Ectodermal cell (in vitro differentiated cells): ENCODE results near the gene MYO10.
"Not testable (repeated sequence)": the region's sequence is repeated elsewhere in the genome, so short reads cannot be mapped to it uniquely, and the experiment has no call there.

Source experiments
- H3K27ac ChIP-seq: 2 replicates; pipeline ENCODE4 v1.7.0; 2013; ENCODE audit warnings: mild to moderate bottlenecking, low read depth, low read length; ENCODE audit not compliant: insufficient read depth, poor library complexity, severe bottlenecking
- H3K27me3 ChIP-seq: 2 replicates; pipeline ENCODE4 v1.7.0; 2013; ENCODE audit warnings: mild to moderate bottlenecking, low read length; ENCODE audit not compliant: insufficient read depth, control insufficient read depth, poor library complexity, severe bottlenecking
- H3K36me3 ChIP-seq: one replicate; pipeline ENCODE4 v1.7.0; 2013; ENCODE audit warnings: low read length; ENCODE audit not compliant: control insufficient read depth, insufficient read depth
- H3K4me1 ChIP-seq: one replicate; pipeline ENCODE4 v1.7.0; 2013; ENCODE audit warnings: low read length; ENCODE audit not compliant: control insufficient read depth, insufficient read depth
- H3K4me3 ChIP-seq: 2 replicates; pipeline ENCODE4 v1.7.0; 2013; ENCODE audit warnings: low read depth, low read length, control low read depth; ENCODE audit not compliant: insufficient read depth
- H3K9me3 ChIP-seq: 2 replicates; pipeline ENCODE4 v1.7.0; 2013; ENCODE audit warnings: mild to moderate bottlenecking, low read length, moderate library complexity; ENCODE audit not compliant: control insufficient read depth
- WGBS, 2 experiments: methylation state at CpG; one replicate each; pipeline ENCODE4 v1.1.7; 2013; ENCODE audit warnings: missing lambda C conversion rate in 2 of 2; 5-methylcytosine and 5-hydroxymethylcytosine counted together

Gene MYO10

DNA sequence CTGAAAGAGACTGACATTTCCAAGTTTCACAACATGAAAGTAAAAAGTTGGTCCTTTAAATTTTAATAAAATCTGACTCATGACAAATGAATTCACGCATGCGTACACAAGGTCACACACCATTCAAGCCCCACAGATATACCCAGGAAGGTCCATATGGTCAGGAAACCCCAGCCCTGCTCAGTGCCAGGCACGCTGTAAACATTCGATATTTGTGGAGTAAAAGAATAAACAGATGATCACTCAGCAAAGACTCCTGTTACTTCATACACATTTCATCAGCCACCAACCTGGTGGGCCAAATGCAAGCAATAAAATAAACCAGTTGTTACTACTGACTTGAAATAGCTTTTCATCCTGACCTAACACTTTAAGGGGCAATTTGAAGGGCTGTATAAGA is 161.3 kb downstream of the MYO10 start:
- H3K4me1 ChIP-seq = peaks cover 5% of the 10 kb centered on the region
- H3K4me3 ChIP-seq = no peak overlapping the region
- no peak overlapping the region for H3K27ac ChIP-seq
- no peaks in the 10 kb centered on the region for H3K9me3 ChIP-seq
- WGBS, 2 experiments = 100% methylated on average over 4 of the region's 4 CpGs
- no peaks in the 10 kb centered on the region for H3K36me3 ChIP-seq
- no peaks in the 10 kb centered on the region for H3K27me3 ChIP-seq

- WGBS, 2 experiments = 23 to 27% methylated on average over 3 of the region's 3 CpGs
- no peaks in the 10 kb centered on the region for H3K36me3 ChIP-seq
Measured at GRCh38 chr5:16773991-16774390, 162.1 kb downstream of the MYO10 start.

DNA sequence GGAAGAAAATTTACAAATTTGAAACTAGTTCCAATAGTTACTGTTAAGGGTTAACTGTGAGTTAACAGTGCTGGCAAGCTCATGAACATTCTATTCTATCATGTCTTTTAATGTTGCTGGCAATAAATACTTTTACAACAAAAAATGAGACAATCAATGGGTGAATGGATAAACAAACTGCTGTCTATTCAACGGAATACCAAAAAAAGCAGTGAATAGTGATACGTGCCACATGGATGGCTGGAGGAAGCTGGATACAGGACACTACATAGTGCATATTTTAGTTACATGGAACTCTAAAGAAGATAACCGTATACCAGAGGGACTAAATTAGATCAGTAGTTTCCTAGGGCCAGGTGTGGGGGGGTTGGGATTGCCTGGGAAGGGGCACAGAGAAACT is 163.5 kb downstream of the MYO10 start:
- no peaks in the 10 kb centered on the region for H3K27me3 ChIP-seq
- WGBS, 2 experiments = 86 to 89% methylated on average over 3 of the region's 3 CpGs
- H3K4me1 ChIP-seq = peaks cover 5% of the 10 kb centered on the region
- no peaks in the 10 kb centered on the region for H3K36me3 ChIP-seq
- H3K4me3 ChIP-seq = no peak overlapping the region
- no peak overlapping the region for H3K27ac ChIP-seq
- H3K9me3 ChIP-seq = no peaks in the 10 kb centered on the region

More at GRCh38 chr5:16773991-16774390, 162.1 kb downstream of the MYO10 start:
- no peaks in the 10 kb centered on the region for H3K9me3 ChIP-seq
- no peak overlapping the region for H3K4me3 ChIP-seq
- H3K27me3 ChIP-seq = no peaks in the 10 kb centered on the region
- H3K4me1 ChIP-seq = peaks cover 5% of the 10 kb centered on the region
- peak overlapping the region; percentile 16 for H3K27ac ChIP-seq

- Histone ChIP-seq H3K9me3 (no peaks in the 10 kb centered on the region), H3K4me1 (no peaks in the 10 kb centered on the region), H3K36me3 (no peaks in the 10 kb centered on the region), H3K4me3 (no peak overlapping the region), H3K27ac (no peak overlapping the region), H3K27me3 (no peaks in the 10 kb centered on the region)
- WGBS, 2 experiments = 89 to 93% methylated on average over 3 of the region's 3 CpGs
Measured at GRCh38 chr5:16768184-16768583, 167.9 kb downstream of the MYO10 start.

DNA sequence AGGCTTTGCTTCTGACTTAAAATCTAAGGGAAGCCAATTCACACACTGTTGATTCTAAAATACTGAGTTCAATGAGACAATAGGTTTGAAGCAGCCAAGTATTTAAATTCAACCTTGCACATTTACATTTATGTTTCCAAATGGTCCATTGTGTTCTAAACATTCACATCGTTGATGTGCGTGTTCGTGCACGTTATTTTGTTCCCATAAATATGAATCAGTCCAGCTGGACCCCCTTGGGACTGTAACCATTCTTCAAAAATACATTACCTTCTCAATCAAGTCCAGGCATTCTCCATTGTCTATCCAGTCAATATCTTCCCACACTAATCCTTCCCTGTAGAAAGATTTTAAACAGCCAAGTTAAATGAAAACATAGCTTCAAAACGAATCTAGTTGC is 172.9 kb downstream of the MYO10 start:
- Histone ChIP-seq H3K4me1 (peaks cover 10% of the 10 kb centered on the region), H3K27me3 (no peaks in the 10 kb centered on the region), H3K27ac (no peak overlapping the region), H3K9me3 (no peaks in the 10 kb centered on the region), H3K4me3 (no peak overlapping the region), H3K36me3 (peaks cover 14% of the 10 kb centered on the region)
- WGBS, 2 experiments = 93 to 94% methylated on average over 5 of the region's 5 CpGs

- Histone ChIP-seq H3K36me3 (peaks cover 14% of the 10 kb centered on the region), H3K9me3 (no peaks in the 10 kb centered on the region), H3K27ac (peak overlapping the region; percentile 50), H3K4me3 (no peak overlapping the region), H3K4me1 (peaks cover 14% of the 10 kb centered on the region), H3K27me3 (no peaks in the 10 kb centered on the region)
- 82 to 90% methylated on average over 16 of the region's 16 CpGs for WGBS, 2 experiments
Measured at GRCh38 chr5:16759147-16759773, 176.8 kb downstream of the MYO10 start.

- no peaks in the 10 kb centered on the region for H3K27me3 ChIP-seq
- H3K4me3 ChIP-seq = no peak overlapping the region
- H3K9me3 ChIP-seq = no peaks in the 10 kb centered on the region
- H3K4me1 ChIP-seq = peaks cover 17% of the 10 kb centered on the region
- 92 to 93% methylated on average over 8 of the region's 8 CpGs for WGBS, 2 experiments
- no peak overlapping the region for H3K27ac ChIP-seq
- H3K36me3 ChIP-seq = peaks cover 14% of the 10 kb centered on the region
Measured at GRCh38 chr5:16757989-16758501, 178.0 kb downstream of the MYO10 start.

- H3K27ac ChIP-seq, H3K27me3 ChIP-seq, H3K9me3 ChIP-seq, H3K4me3 ChIP-seq: not testable (repeated sequence)
- Histone ChIP-seq H3K4me1 (peaks cover 17% of the 10 kb centered on the region), H3K36me3 (peaks cover 12% of the 10 kb centered on the region)
- 95 to 96% methylated on average over 6 of the region's 6 CpGs for WGBS, 2 experiments
Measured at GRCh38 chr5:16757577-16757976, 178.5 kb downstream of the MYO10 start.

GRCh38 chr5:16757146-16757545 is 178.9 kb downstream of the MYO10 start:
- 65 to 69% methylated on average over 5 to 6 of the region's 6 CpGs for WGBS, 2 experiments
- peaks cover 8% of the 10 kb centered on the region for H3K36me3 ChIP-seq
- no peaks in the 10 kb centered on the region for H3K9me3 ChIP-seq
- H3K4me3 ChIP-seq = no peak overlapping the region
- no peak overlapping the region for H3K27ac ChIP-seq
- no peaks in the 10 kb centered on the region for H3K27me3 ChIP-seq
- peaks cover 17% of the 10 kb centered on the region for H3K4me1 ChIP-seq

DNA sequence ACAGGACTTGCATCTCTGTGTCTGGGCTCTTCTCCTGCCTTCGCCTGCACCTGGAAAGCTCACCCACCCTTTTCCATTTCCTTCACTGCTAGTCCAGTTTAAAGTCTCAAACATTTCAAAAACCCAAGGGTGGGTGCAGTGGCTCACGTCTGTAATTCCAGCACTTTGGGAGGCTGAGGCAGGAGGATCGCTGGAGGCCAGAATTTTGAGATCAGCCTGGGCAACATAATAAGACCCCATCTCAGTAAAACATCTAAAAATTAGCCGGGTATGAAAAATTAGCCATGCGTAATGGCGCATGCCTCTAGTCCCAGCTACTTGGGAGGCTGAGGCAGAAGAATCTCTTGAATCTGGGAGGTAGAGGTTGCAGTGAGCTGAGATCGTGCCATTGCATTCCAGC is 179.4 kb downstream of the MYO10 start:
- no peaks in the 10 kb centered on the region for H3K27me3 ChIP-seq
- H3K36me3 ChIP-seq = peaks cover 7% of the 10 kb centered on the region
- WGBS, 2 experiments = 92 to 97% methylated on average over 7 of the region's 7 CpGs
- no peak overlapping the region for H3K27ac ChIP-seq
- peaks cover 17% of the 10 kb centered on the region for H3K4me1 ChIP-seq
- no peaks in the 10 kb centered on the region for H3K9me3 ChIP-seq
- H3K4me3 ChIP-seq = no peak overlapping the region
